Measurements from ENCODE around the gene CD2BP2. TPM values are rescaled to one million over a fixed set of nuclear protein-coding genes. Genes with fewer than 3 reads are reported as not detected.

The CD2BP2 gene
- total and polyA plus RNA-seq, 3 donors from 2014 or later = 32.8 to 52.5 (median 39.5) TPM

DNA sequence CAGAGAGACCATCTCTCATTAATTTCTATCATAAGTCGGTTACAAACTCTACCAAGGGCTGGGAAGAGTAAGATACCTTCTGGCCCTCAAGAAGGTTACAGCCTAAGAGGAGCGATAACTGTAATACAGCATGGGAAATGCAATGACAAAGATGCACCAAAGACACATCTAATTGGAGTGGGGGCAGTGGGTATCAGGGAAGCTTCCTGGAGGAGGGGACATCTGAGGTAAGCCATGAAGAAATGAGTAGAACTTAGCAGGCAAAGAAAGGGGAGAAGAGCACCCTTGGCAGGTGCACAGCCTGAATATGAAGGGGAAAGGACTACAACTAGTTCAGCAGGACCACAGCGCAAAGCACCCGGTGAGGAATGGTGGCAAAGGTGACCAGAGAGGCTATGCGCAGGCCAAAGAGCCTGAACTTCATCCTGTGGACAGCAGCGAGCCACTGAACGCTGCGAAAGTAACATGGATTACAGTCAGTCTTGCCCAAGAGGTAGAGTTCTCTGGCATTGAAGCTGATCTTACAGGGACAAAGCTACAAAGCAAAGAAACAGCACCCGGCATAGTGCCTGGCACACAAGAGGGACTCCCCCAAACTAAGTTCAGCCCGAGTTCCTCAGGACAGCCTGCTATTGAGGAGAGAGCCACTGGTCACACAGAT is 12.4 kb upstream of the CD2BP2 start:
- intact Hi-C loops (cut with DNase I; ENCODE audit: low total_unique reads) = no loop called here
- H3K27ac ChIP-seq = no peak overlapping the region
- no peak for TF ChIP-seq POLR2A (IDR thresholded peaks at IDR 0.05)
- TF ChIP-seq, protein P1, sequence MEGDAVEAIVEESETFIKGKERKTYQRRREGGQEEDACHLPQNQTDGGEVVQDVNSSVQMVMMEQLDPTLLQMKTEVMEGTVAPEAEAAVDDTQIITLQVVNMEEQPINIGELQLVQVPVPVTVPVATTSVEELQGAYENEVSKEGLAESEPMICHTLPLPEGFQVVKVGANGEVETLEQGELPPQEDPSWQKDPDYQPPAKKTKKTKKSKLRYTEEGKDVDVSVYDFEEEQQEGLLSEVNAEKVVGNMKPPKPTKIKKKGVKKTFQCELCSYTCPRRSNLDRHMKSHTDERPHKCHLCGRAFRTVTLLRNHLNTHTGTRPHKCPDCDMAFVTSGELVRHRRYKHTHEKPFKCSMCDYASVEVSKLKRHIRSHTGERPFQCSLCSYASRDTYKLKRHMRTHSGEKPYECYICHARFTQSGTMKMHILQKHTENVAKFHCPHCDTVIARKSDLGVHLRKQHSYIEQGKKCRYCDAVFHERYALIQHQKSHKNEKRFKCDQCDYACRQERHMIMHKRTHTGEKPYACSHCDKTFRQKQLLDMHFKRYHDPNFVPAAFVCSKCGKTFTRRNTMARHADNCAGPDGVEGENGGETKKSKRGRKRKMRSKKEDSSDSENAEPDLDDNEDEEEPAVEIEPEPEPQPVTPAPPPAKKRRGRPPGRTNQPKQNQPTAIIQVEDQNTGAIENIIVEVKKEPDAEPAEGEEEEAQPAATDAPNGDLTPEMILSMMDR (IDR thresholded peaks at IDR 0.05) = no peak
- no peaks in the 10 kb centered on the region for H3K36me3 ChIP-seq (ENCODE audit: low read depth, missing control alignments)
- WGBS, 2 donors = 68 to 74% methylated on average over 10 of the region's 10 CpGs
- no peak overlapping the region for H3K4me3 ChIP-seq
- no peaks in the 10 kb centered on the region for H3K9me3 ChIP-seq
- H3K4me1 ChIP-seq = peaks cover 26% of the 10 kb centered on the region
- no peak for DNase-seq
- no peaks in the 10 kb centered on the region for H3K27me3 ChIP-seq

DNA sequence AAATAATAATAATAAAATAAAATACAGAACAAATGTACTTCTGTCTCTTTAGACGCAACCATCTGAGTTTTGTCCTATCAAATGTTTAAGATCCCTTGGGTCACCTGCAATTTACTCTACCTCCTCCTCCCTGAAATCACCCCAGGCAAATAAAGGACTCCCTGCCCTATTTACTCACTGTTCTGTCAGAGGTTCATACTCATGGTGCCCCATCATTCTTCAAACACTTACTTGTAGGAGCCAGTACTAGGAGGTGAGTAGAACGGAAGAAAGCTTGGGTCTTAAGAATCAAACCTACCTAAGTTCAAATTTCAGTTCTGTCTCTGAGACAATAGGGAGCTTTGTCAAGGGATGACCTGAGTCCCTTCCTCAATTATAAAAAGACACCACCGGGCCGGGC is 11.4 kb upstream of the CD2BP2 start:
- no peak for DNase-seq
- Histone ChIP-seq H3K4me1 (peaks cover 25% of the 10 kb centered on the region), H3K9me3 (no peaks in the 10 kb centered on the region), H3K27me3 (no peaks in the 10 kb centered on the region), H3K4me3 (no peak overlapping the region), H3K36me3 (ENCODE audit: low read depth, missing control alignments) (no peaks in the 10 kb centered on the region), H3K27ac (no peak overlapping the region)
- intact Hi-C loops (cut with DNase I; ENCODE audit: low total_unique reads) = no loop called here
- no peak for TF ChIP-seq POLR2A (IDR thresholded peaks at IDR 0.05)
- TF ChIP-seq, protein P1 (IDR thresholded peaks at IDR 0.05) = no peak
- WGBS, 2 donors = 87 to 89% methylated on average over 4 of the region's 4 CpGs

DNA sequence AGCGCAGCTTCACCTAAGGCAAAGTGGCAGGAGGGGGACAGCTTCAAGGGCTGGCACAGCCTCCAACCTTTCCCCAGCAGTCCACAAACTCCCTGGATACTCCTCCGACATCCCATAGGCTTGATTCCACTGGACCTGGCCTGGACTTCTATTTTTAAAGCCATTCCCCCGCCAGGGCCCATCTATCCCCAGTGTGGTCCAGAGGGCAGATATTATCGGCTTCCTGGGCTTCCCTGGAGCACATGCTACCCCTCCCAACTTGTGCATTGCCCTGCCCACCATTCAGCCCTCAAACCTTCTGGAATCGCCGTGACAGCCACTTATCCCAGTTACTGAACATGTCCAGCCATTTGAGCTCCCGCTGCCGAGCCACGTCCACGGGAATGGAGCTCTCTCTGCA is 10.1 kb upstream of the CD2BP2 start:
- H3K36me3 ChIP-seq (ENCODE audit: low read depth, missing control alignments) = no peaks in the 10 kb centered on the region
- no peak for TF ChIP-seq POLR2A (IDR thresholded peaks at IDR 0.05)
- TF ChIP-seq, protein P1 (IDR thresholded peaks at IDR 0.05) = no peak
- H3K4me3 ChIP-seq = no peak overlapping the region
- H3K9me3 ChIP-seq = no peaks in the 10 kb centered on the region
- peaks cover 21% of the 10 kb centered on the region for H3K4me1 ChIP-seq
- no peak for DNase-seq
- intact Hi-C loops (cut with DNase I; ENCODE audit: low total_unique reads) = no loop called here
- WGBS, 2 donors = 78 to 81% methylated on average over 10 of the region's 10 CpGs
- no peak overlapping the region for H3K27ac ChIP-seq
- H3K27me3 ChIP-seq = no peaks in the 10 kb centered on the region

DNA sequence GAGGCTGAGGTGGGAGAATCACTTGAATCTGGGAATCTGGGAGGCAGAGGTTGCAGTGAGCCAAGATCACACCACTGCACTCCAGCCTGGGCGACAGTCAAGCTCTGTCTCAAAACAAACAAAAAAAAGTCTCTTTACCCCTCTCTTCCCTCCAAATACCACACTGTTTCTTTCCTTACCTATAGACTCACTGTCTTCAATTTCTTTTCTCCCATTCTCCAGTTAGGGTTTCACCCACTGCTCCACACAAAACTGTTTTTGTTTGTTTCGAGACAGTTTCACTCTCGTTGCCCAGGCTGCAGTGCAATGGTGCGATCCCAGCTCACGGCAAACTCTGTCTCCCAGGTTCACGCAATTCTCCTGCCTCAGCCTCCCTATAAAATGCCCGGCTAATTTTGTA is 6.1 kb upstream of the CD2BP2 start:
- 91 to 93% methylated on average over 7 of the region's 7 CpGs for WGBS, 2 donors
- peaks cover 6% of the 10 kb centered on the region for H3K4me1 ChIP-seq
- H3K9me3 ChIP-seq = no peaks in the 10 kb centered on the region
- no peak for DNase-seq
- intact Hi-C loops (cut with DNase I; ENCODE audit: low total_unique reads) = no loop called here
- no peak for TF ChIP-seq POLR2A (IDR thresholded peaks at IDR 0.05)
- TF ChIP-seq, protein P1 (IDR thresholded peaks at IDR 0.05) = no peak
- H3K4me3 ChIP-seq = no peak overlapping the region
- no peaks in the 10 kb centered on the region for H3K36me3 ChIP-seq (ENCODE audit: low read depth, missing control alignments)
- H3K27ac ChIP-seq = no peak overlapping the region
- no peaks in the 10 kb centered on the region for H3K27me3 ChIP-seq

DNA sequence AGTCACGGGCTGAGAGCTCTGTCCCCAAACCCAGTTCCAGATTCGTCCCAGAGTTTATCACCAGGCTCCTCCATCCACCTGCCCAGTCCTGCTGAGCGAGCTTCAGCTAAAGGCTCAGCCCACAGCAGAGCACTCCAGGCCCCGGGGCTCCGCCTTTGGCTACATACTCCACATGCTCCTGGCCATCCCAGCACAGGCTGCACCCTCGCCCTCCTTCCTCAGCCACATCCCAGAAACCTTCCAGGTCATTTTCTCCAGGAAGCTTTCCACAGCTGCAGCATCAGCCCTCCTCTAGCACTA is 4.7 kb upstream of the CD2BP2 start:
- no peak for DNase-seq
- WGBS, 2 donors = 69 to 73% methylated on average over 6 of the region's 6 CpGs
- H3K4me3 ChIP-seq = no peak overlapping the region
- intact Hi-C loops (cut with DNase I; ENCODE audit: low total_unique reads) = no loop called here
- H3K4me1 ChIP-seq = peaks cover 14% of the 10 kb centered on the region
- H3K27me3 ChIP-seq = no peaks in the 10 kb centered on the region
- no peak overlapping the region for H3K27ac ChIP-seq
- no peaks in the 10 kb centered on the region for H3K36me3 ChIP-seq (ENCODE audit: low read depth, missing control alignments)
- TF ChIP-seq POLR2A (IDR thresholded peaks at IDR 0.05) = no peak
- TF ChIP-seq, protein P1 (IDR thresholded peaks at IDR 0.05) = no peak
- H3K9me3 ChIP-seq = no peaks in the 10 kb centered on the region

All from testis (tissue), 3 donors.